Activated naive CD8-positive, alpha-beta T cell (primary cell): ENCODE measurements around the gene GLI3.

ENCODE experiments used
- H3K27ac Mint-ChIP-seq: one replicate; pipeline ENCODE4 v1.8.0; 2021; ENCODE audit warnings: mixed read lengths
- H3K27me3 Mint-ChIP-seq: one replicate; pipeline ENCODE4 v1.8.0; 2021; ENCODE audit warnings: mixed read lengths
- H3K36me3 Mint-ChIP-seq: one replicate; pipeline ENCODE4 v1.8.0; 2021; ENCODE audit warnings: mixed read lengths
- H3K4me1 Mint-ChIP-seq: one replicate; pipeline ENCODE4 v1.8.0; 2021; ENCODE audit warnings: low read depth, mixed read lengths
- H3K4me3 Mint-ChIP-seq: one replicate; pipeline ENCODE4 v1.8.0; 2021; ENCODE audit warnings: mild to moderate bottlenecking, mixed read lengths
- H3K9me3 Mint-ChIP-seq: one replicate; pipeline ENCODE4 v1.8.0; 2021; ENCODE audit warnings: low read depth, mixed read lengths

The GLI3 gene

GRCh38 chr7:42161110-42161509, 75.9 kb downstream of the GLI3 start:
- H3K36me3 Mint-ChIP-seq: no peaks in the 10 kb centered on the region
- no peaks in the 10 kb centered on the region for H3K27me3 Mint-ChIP-seq
- H3K4me3 Mint-ChIP-seq: no peak overlapping the region
- no peaks in the 10 kb centered on the region for H3K9me3 Mint-ChIP-seq
- H3K4me1 Mint-ChIP-seq: no peaks in the 10 kb centered on the region
- H3K27ac Mint-ChIP-seq: no peak overlapping the region

GRCh38 chr7:42159130-42159529, 77.9 kb downstream of the GLI3 start:
- Mint-ChIP-seq H3K27me3 (no peaks in the 10 kb centered on the region), H3K4me3 (no peak overlapping the region), H3K9me3 (no peaks in the 10 kb centered on the region), H3K36me3 (no peaks in the 10 kb centered on the region), H3K27ac (no peak overlapping the region), H3K4me1 (no peaks in the 10 kb centered on the region)

- H3K27ac Mint-ChIP-seq: no peak overlapping the region
- H3K27me3 Mint-ChIP-seq: no peaks in the 10 kb centered on the region
- H3K36me3 Mint-ChIP-seq: no peaks in the 10 kb centered on the region
- H3K9me3 Mint-ChIP-seq: no peaks in the 10 kb centered on the region
- no peaks in the 10 kb centered on the region for H3K4me1 Mint-ChIP-seq
- H3K4me3 Mint-ChIP-seq: no peak overlapping the region
Observed at GRCh38 chr7:42156967-42157721, 79.9 kb downstream of the GLI3 start.

DNA sequence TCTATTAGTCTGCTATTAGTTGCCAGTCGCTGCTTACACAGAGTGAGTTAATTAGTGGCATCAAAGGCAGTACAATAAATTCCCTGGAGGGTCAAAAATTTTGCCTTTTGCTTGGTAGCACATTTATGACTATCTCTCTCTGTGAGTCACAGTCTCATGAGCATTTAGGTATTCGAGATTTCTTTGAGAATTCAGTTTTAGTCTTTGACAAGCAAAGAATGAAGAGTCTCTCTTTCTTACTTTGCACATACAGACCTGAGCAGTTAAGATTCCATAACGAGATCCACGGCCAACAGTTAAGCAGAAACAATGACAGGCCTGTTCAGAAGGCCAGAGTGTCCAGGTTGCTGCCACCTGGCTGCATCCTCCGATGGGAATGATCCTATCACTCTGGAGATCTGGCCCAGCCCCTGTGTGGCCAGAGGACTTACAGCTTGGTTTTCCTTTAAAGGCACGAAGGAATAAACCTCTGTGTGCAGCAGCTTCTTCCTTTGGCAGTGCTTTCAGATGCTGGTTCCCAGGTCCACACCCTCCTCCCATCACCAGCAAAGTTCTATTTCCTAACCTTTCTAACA, 80.6 kb downstream of the GLI3 start:
- no peaks in the 10 kb centered on the region for H3K4me1 Mint-ChIP-seq
- H3K27me3 Mint-ChIP-seq: no peaks in the 10 kb centered on the region
- H3K36me3 Mint-ChIP-seq: no peaks in the 10 kb centered on the region
- no peaks in the 10 kb centered on the region for H3K9me3 Mint-ChIP-seq
- H3K4me3 Mint-ChIP-seq: no peak overlapping the region
- no peak overlapping the region for H3K27ac Mint-ChIP-seq

- no peaks in the 10 kb centered on the region for H3K36me3 Mint-ChIP-seq
- no peaks in the 10 kb centered on the region for H3K9me3 Mint-ChIP-seq
- H3K4me3 Mint-ChIP-seq: no peak overlapping the region
- no peaks in the 10 kb centered on the region for H3K27me3 Mint-ChIP-seq
- no peak overlapping the region for H3K27ac Mint-ChIP-seq
- H3K4me1 Mint-ChIP-seq: no peaks in the 10 kb centered on the region
Observed at GRCh38 chr7:42155584-42156290, 81.3 kb downstream of the GLI3 start.

DNA sequence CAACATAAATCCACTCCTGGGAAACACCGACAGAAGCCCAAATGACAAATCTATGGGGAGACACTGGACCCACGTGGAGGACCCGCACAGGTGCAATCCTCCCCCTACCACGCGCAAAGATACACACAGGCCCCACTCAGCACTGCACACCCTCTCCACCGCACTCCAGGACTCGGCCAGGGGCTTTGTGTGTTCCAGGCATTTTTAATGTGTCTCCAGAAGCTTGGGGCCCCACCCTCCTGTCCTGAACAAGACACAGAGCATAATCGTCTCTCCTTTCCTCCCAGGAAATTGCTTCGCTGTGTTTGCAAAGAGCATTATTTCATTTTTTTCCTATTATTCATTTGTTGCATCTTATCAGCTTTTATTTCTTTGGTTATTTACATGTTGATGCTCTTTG, 82.8 kb downstream of the GLI3 start:
- Mint-ChIP-seq H3K36me3 (no peaks in the 10 kb centered on the region), H3K27ac (no peak overlapping the region), H3K9me3 (no peaks in the 10 kb centered on the region), H3K4me3 (no peak overlapping the region), H3K27me3 (no peaks in the 10 kb centered on the region), H3K4me1 (no peaks in the 10 kb centered on the region)

DNA sequence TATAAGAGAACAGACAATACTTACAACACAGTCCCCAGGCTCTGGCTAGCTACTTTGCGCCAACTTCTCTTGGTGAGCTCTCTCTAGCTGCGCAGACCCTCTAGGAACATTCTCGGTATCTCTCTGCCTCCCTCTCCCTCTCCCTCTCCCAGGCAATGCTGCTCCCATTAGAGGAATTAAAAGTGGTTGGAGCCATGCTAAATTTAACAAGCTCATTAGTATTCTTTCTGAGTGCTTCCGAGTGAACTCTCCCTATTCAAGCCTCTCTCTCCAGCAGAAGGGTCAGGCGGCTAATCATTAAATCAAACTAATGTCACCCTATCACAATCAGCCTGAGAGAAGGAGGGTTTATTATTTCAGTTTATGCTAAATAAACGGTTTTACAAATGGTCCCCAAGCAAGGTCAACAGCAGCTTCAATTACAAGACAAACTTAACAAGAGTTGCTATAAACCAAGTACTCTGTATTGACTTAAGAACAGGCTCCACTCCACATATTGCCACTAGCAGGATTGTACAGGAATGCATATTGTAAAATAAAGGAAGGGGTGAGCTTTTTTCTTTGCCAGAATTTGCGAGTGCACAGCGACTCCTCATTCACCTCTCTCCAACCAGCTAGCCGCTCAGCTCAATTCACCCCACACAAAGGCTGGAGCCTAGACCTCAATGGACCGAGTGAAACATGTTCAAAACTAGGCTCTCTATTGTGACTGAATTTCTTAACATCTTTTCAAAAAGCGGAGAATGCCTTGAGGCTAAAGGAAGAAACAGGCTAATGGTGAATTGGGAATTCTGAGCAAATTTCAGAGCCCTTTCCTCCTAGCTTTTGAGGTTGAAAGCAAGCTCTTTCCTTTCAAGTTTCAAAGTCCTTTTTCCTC, 84.4 kb downstream of the GLI3 start:
- Mint-ChIP-seq H3K9me3 (no peaks in the 10 kb centered on the region), H3K36me3 (no peaks in the 10 kb centered on the region), H3K27me3 (no peaks in the 10 kb centered on the region), H3K4me1 (no peaks in the 10 kb centered on the region), H3K4me3 (no peak overlapping the region), H3K27ac (no peak overlapping the region)

DNA sequence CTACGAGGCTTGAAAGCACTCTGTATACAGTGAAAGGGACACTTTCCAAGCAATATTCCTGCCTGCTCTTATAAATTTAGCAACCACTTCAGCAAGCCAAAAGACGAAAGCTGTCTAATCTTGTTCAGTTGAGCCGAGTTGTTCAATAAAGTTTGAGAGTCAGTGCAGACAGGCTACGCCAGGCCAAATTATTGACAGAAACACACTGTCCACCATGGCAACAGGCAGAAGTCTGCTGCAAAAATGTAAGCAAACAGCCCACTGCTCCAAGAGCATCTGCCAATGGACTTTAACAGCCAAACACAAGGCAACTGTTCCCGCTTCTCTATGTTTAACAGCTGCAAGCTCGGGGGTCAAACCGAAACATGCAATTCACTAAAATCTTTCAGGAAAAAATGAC, 85.7 kb downstream of the GLI3 start:
- H3K36me3 Mint-ChIP-seq: no peaks in the 10 kb centered on the region

GRCh38 chr7:42145539-42145938, 91.5 kb downstream of the GLI3 start:
- Mint-ChIP-seq H3K4me3 (no peak overlapping the region), H3K4me1 (no peaks in the 10 kb centered on the region), H3K27me3 (peaks cover 1% of the 10 kb centered on the region), H3K27ac (no peak overlapping the region), H3K36me3 (no peaks in the 10 kb centered on the region), H3K9me3 (no peaks in the 10 kb centered on the region)

More for the DNA sequence above, 85.7 kb downstream of the GLI3 start:
- Mint-ChIP-seq H3K27me3 (peaks cover 1% of the 10 kb centered on the region), H3K9me3 (no peaks in the 10 kb centered on the region), H3K4me3 (no peak overlapping the region), H3K27ac (no peak overlapping the region), H3K4me1 (no peaks in the 10 kb centered on the region)

GRCh38 chr7:42144604-42145003, 92.4 kb downstream of the GLI3 start:
- no peak overlapping the region for H3K27ac Mint-ChIP-seq
- no peaks in the 10 kb centered on the region for H3K9me3 Mint-ChIP-seq
- no peaks in the 10 kb centered on the region for H3K4me1 Mint-ChIP-seq
- H3K36me3 Mint-ChIP-seq: no peaks in the 10 kb centered on the region
- H3K27me3 Mint-ChIP-seq: peaks cover 6% of the 10 kb centered on the region
- no peak overlapping the region for H3K4me3 Mint-ChIP-seq

- Mint-ChIP-seq H3K9me3 (no peaks in the 10 kb centered on the region), H3K27me3 (peaks cover 6% of the 10 kb centered on the region), H3K4me1 (no peaks in the 10 kb centered on the region), H3K4me3 (no peak overlapping the region), H3K27ac (no peak overlapping the region), H3K36me3 (no peaks in the 10 kb centered on the region)
Observed at GRCh38 chr7:42143711-42144600, 93.1 kb downstream of the GLI3 start.

GRCh38 chr7:42142089-42142488, 94.9 kb downstream of the GLI3 start:
- no peak overlapping the region for H3K27ac Mint-ChIP-seq

GRCh38 chr7:42139751-42140150, 97.3 kb downstream of the GLI3 start:
- no peak overlapping the region for H3K27ac Mint-ChIP-seq
- H3K4me3 Mint-ChIP-seq: no peak overlapping the region
- no peaks in the 10 kb centered on the region for H3K9me3 Mint-ChIP-seq
- H3K27me3 Mint-ChIP-seq: peaks cover 4% of the 10 kb centered on the region
- H3K4me1 Mint-ChIP-seq: no peaks in the 10 kb centered on the region
- H3K36me3 Mint-ChIP-seq: no peaks in the 10 kb centered on the region

More at GRCh38 chr7:42142089-42142488, 94.9 kb downstream of the GLI3 start:
- H3K9me3 Mint-ChIP-seq: no peaks in the 10 kb centered on the region
- no peak overlapping the region for H3K4me3 Mint-ChIP-seq
- no peaks in the 10 kb centered on the region for H3K36me3 Mint-ChIP-seq
- peaks cover 6% of the 10 kb centered on the region for H3K27me3 Mint-ChIP-seq
- H3K4me1 Mint-ChIP-seq: no peaks in the 10 kb centered on the region

- Mint-ChIP-seq H3K4me3 (no peak overlapping the region), H3K4me1 (no peaks in the 10 kb centered on the region), H3K27ac (no peak overlapping the region), H3K36me3 (no peaks in the 10 kb centered on the region), H3K9me3 (no peaks in the 10 kb centered on the region), H3K27me3 (peaks cover 4% of the 10 kb centered on the region)
Observed at GRCh38 chr7:42138691-42139090, 98.3 kb downstream of the GLI3 start.
